ENCODE data around the gene KDM4B.

Gene KDM4B

DNA sequence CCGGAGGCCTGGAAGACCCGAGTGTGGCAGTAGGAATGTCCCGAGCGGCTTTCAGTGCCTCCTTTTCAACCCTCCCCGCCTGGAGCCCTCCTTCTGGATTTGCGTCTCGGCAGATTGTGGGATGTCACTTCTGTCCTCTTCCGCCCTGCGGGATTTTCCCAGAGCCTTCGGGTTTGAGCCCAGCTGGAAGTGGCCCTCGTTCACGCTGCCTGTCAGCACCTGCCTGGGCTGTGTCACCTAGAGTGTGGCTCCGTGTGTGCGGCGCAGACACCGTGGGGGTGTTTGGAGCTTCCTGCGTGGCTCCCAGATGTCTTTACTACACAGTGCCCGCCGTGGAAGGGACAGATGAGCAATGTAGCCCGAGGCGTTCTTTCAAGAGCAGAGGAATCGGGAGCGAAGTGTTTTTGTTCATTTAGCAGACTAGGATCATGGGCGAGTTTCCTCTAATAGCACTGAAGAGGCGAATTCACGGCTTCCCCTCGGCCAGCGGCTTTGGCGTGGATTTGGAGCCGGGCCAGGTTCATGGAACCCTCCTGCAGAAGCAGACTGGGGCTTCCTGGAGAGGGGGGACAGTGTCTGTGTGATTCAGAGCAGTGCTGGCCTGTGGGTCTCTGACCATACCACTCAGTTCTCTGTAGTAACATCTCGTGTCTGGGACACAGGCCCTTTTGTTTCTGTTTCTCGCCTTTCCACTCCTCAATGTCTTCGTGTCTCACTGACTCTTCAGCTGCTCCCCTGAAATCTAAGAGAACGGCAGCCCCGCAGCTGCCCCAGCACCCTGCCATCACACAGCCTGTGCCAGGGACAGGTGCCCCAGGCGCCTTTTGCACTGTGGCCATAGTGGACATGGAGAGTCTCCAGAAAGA is 68.0 kb downstream of the KDM4B start:
- Histone ChIP-seq H3K4me3 (ENCODE audit: low read length) (peak overlapping the region; percentile 30), H3K9ac (ENCODE audit: low read length) (no peak overlapping the region), H3K4me1 (ENCODE audit: control insufficient read depth, insufficient read depth, low read length) (peaks cover 18% of the 10 kb centered on the region), H3K27ac (ENCODE audit: low read depth, low read length) (peak overlapping the region; percentile 55), H3K27me3 (ENCODE audit: control insufficient read depth, insufficient read depth, low read length) (no peaks in the 10 kb centered on the region), H3K36me3 (ENCODE audit: control insufficient read depth, insufficient read depth, low read length) (peaks cover 15% of the 10 kb centered on the region)

DNA sequence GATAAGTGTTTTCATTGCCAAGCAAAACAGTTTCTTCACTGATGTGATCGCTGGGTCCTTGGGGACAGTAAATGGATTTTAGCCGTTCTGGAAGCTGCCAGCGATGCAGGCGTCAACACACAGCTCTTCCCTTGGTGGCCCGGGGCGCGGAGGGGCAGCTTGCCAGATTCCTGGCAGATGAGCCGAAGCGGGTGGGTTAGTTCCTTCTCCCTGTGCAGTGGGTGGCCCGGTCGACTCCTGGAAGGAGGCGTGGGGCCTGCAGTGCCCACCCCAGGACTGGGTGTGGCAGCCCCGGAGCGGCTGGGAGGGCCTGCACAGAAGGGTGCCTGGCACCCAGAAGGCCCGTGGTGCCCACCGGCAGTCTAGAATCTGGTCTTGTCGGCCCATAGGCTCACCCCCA is 69.0 kb downstream of the KDM4B start:
- peaks cover 18% of the 10 kb centered on the region for H3K4me1 ChIP-seq (ENCODE audit: control insufficient read depth, insufficient read depth, low read length)
- peaks cover 15% of the 10 kb centered on the region for H3K36me3 ChIP-seq (ENCODE audit: control insufficient read depth, insufficient read depth, low read length)
- no peak overlapping the region for H3K4me3 ChIP-seq (ENCODE audit: low read length)
- H3K27me3 ChIP-seq (ENCODE audit: control insufficient read depth, insufficient read depth, low read length): no peaks in the 10 kb centered on the region
- no peak overlapping the region for H3K27ac ChIP-seq (ENCODE audit: low read depth, low read length)
- no peak overlapping the region for H3K9ac ChIP-seq (ENCODE audit: low read length)

DNA sequence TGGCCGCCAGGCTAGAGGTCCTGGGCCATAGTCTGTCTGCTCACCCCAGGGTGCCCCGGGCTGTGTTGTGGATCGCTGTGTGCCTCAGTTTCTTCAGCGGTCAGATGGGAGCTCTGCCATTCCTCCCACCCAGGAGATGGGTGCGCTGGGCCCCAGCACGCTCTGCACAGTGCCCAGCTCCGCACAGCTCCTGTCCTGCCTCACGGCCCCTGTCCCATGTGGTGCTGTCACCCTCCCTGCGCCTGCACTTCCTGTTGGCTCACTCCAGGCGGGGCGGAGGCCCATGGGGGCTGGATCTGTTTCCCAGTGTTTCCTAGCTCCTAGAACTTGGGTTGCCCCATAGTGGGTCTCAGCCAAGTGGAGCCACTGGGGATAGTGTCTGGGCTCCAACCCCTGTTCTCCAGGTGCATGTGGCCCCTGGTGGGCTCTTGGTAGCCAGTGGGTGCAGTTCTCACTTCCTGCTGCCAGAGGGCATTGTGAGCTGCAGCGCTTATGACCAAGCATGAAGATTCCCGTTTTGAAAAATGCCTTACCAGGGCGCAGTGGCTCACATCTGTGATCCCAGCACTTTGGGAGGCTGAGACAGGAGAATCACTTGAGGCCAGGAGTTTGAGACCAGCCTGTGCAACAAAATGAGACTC is 69.8 kb downstream of the KDM4B start:
- H3K27ac ChIP-seq (ENCODE audit: low read depth, low read length): no peak overlapping the region
- H3K4me3 ChIP-seq (ENCODE audit: low read length): no peak overlapping the region
- H3K9ac ChIP-seq (ENCODE audit: low read length): no peak overlapping the region
- H3K4me1 ChIP-seq (ENCODE audit: control insufficient read depth, insufficient read depth, low read length): peaks cover 18% of the 10 kb centered on the region
- peaks cover 15% of the 10 kb centered on the region for H3K36me3 ChIP-seq (ENCODE audit: control insufficient read depth, insufficient read depth, low read length)
- no peaks in the 10 kb centered on the region for H3K27me3 ChIP-seq (ENCODE audit: control insufficient read depth, insufficient read depth, low read length)

DNA sequence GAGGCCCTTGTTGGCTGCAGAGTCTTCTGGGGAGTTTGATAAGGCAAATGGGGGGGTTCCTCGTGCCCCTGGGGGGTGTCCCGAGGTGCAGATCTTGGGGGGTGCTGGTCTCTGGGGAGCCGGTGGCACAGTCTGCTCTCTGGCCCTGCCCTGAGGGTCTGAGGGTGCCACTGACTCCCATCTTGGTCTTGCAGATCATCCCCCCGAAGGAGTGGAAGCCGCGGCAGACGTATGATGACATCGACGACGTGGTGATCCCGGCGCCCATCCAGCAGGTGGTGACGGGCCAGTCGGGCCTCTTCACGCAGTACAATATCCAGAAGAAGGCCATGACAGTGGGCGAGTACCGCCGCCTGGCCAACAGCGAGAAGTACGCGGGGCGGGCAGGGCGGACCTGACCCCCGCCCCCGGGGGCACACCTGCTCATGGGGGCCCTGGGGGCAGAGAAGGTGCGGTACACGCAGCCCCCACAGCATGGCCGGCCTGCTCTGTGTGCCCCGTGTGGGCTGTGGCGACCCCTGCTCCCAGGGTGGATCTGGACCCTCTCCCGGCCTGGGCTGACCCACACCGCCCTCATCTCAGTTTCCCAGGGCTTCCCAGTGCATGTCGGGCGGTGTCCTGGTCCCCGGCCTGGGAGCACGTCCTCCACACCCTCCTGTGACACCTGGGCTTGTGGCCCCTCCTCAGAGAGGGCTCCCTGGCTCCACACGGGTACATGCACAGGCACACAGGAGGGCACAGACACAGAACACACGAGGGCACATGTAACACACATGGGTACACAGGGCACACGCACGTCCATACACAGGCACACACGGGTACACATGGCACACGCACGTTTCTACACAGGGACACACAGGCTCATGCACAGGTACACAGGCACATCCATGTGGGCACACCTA is 71.0 kb downstream of the KDM4B start:
- Histone ChIP-seq H3K4me3 (ENCODE audit: low read length) (no peak overlapping the region), H3K9ac (ENCODE audit: low read length) (no peak overlapping the region), H3K4me1 (ENCODE audit: control insufficient read depth, insufficient read depth, low read length) (peaks cover 17% of the 10 kb centered on the region), H3K36me3 (ENCODE audit: control insufficient read depth, insufficient read depth, low read length) (peaks cover 10% of the 10 kb centered on the region), H3K27me3 (ENCODE audit: control insufficient read depth, insufficient read depth, low read length) (no peaks in the 10 kb centered on the region), H3K27ac (ENCODE audit: low read depth, low read length) (no peak overlapping the region)

DNA sequence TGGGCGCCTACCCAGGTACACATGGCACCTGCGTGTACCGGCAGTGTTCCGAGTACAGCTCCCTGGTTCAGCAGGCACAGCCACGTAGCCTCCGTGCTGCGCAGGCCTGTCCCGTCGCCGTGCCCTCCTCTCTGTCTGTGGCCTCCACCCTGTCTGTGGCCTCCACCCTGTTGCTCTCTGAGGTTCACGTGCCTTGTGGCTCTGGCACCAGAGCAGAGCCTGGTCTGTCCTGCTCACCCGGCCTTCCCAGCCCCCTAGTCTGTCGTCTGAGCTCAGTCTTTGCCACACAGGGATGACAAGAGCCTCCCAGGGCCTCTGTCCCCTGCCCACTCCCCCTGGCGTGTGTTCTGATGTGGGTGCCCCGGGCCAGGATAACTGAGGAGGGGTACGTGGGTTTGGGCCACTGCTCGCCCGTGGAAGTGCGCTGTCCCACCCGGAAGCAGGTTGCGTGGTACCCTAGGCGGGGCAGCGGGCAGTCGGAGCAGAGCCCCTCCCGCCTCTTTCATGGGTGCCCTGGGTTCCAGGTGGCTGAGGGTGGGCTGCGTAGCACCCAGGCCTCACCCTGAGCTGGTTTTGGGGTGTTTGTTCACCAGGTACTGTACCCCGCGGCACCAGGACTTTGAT is 71.7 kb downstream of the KDM4B start:
- H3K9ac ChIP-seq (ENCODE audit: low read length): no peak overlapping the region
- no peaks in the 10 kb centered on the region for H3K27me3 ChIP-seq (ENCODE audit: control insufficient read depth, insufficient read depth, low read length)
- H3K36me3 ChIP-seq (ENCODE audit: control insufficient read depth, insufficient read depth, low read length): peaks cover 6% of the 10 kb centered on the region
- no peak overlapping the region for H3K4me3 ChIP-seq (ENCODE audit: low read length)
- no peak overlapping the region for H3K27ac ChIP-seq (ENCODE audit: low read depth, low read length)
- H3K4me1 ChIP-seq (ENCODE audit: control insufficient read depth, insufficient read depth, low read length): peaks cover 10% of the 10 kb centered on the region

DNA sequence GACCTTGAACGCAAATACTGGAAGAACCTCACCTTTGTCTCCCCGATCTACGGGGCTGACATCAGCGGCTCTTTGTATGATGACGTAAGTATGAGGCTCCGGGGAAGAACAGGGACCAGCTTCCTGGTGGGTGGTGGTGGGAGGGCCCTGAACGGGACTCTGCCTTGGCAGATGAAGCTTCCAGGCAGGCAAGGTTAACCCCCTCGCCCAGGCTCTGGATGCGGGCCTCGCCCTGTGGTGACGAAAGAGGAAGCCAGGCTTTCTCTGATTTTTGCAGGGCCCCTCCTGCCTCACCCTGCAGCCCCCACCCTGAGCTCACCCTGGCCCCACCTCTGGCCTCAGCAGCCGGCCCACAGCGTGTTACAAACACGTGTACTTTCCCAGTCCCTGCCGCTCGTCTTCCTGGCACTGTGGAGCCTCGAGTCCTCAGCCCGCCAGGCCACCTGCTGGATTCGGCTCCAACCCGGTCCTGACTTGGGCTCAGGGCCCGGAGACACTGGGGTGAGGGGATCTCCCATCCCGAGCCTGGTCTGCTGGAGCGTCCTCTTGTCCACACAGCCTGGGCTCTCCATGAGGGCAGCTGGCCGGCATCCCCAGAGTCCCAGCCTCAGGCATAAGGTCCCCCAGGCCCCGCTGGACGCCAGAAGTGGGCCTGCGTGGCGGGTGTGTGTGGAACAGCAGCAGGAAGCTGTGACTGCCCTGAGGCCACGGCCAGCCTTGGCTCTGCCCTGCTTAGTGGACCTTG is 72.4 kb downstream of the KDM4B start:
- Histone ChIP-seq H3K9ac (ENCODE audit: low read length) (no peak overlapping the region), H3K27ac (ENCODE audit: low read depth, low read length) (no peak overlapping the region), H3K36me3 (ENCODE audit: control insufficient read depth, insufficient read depth, low read length) (peaks cover 6% of the 10 kb centered on the region), H3K4me1 (ENCODE audit: control insufficient read depth, insufficient read depth, low read length) (peaks cover 8% of the 10 kb centered on the region), H3K4me3 (ENCODE audit: low read length) (no peak overlapping the region), H3K27me3 (ENCODE audit: control insufficient read depth, insufficient read depth, low read length) (no peaks in the 10 kb centered on the region)

DNA sequence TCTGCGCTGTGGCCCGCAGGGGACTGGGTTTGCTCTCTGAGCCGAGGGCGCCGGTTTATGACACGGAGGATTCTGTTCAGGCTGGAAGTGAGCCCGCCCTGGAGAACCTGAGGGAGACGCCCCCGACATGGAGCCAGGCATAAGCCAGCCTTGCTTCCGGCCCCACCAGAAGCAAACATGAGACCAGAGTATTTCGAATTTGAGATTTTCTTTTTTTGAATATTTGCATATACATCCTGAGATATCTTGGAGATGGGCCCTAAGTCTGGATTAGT is 72.9 kb downstream of the KDM4B start:
- H3K4me3 ChIP-seq (ENCODE audit: low read length): no peak overlapping the region
- H3K27me3 ChIP-seq (ENCODE audit: control insufficient read depth, insufficient read depth, low read length): no peaks in the 10 kb centered on the region
- H3K4me1 ChIP-seq (ENCODE audit: control insufficient read depth, insufficient read depth, low read length): peaks cover 6% of the 10 kb centered on the region
- H3K27ac ChIP-seq (ENCODE audit: low read depth, low read length): no peak overlapping the region
- H3K9ac ChIP-seq (ENCODE audit: low read length): no peak overlapping the region
- H3K36me3 ChIP-seq (ENCODE audit: control insufficient read depth, insufficient read depth, low read length): peaks cover 6% of the 10 kb centered on the region

DNA sequence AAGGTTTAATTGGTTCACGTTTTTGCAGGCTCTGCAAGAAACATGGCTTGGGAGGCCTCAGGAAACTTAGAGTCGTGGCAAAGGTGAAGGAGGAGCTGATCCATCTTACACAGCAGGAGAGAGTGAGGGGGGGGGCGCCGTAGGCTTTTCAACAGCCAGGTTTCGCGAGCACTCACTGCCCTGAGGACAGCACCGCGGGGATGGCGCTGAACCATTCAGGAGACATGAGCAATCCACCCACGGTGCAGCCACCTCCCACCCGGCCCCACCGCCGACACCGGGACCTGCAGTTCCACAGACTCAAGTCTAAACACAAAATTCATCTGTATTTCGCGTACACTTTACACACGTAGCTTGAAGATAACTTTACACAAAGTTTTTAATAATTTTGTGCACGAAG is 73.6 kb downstream of the KDM4B start:
- Histone ChIP-seq H3K4me3 (ENCODE audit: low read length) (no peak overlapping the region), H3K4me1 (ENCODE audit: control insufficient read depth, insufficient read depth, low read length) (peaks cover under 1% of the 10 kb centered on the region), H3K27ac (ENCODE audit: low read depth, low read length) (no peak overlapping the region), H3K27me3 (ENCODE audit: control insufficient read depth, insufficient read depth, low read length) (no peaks in the 10 kb centered on the region), H3K9ac (ENCODE audit: low read length) (no peak overlapping the region), H3K36me3 (ENCODE audit: control insufficient read depth, insufficient read depth, low read length) (peaks cover 8% of the 10 kb centered on the region)

DNA sequence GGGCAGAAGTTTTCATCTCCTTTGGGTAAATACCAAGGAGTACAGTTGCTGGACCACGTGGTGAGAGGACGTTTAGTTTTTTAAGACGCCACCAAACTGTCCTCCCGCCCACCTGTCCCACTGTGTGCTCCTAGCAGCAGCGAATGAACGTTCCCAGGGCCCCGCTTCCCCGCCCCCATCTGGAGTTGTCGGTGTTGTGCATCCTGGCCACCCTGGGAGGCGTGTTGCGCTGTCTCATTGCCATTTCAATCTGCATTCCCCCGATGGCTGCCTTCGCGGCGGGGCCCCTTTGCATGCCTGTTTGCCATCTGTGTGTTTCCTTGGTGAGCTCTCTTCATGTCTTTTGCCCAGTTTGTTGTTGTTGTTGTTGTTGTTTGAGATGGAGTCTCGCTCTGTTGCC is 76.1 kb downstream of the KDM4B start:
- Histone ChIP-seq H3K27ac (ENCODE audit: low read depth, low read length) (no peak overlapping the region), H3K27me3 (ENCODE audit: control insufficient read depth, insufficient read depth, low read length) (no peaks in the 10 kb centered on the region), H3K9ac (ENCODE audit: low read length) (no peak overlapping the region), H3K4me1 (ENCODE audit: control insufficient read depth, insufficient read depth, low read length) (peaks cover 4% of the 10 kb centered on the region), H3K4me3 (ENCODE audit: low read length) (no peak overlapping the region), H3K36me3 (ENCODE audit: control insufficient read depth, insufficient read depth, low read length) (peaks cover 8% of the 10 kb centered on the region)

DNA sequence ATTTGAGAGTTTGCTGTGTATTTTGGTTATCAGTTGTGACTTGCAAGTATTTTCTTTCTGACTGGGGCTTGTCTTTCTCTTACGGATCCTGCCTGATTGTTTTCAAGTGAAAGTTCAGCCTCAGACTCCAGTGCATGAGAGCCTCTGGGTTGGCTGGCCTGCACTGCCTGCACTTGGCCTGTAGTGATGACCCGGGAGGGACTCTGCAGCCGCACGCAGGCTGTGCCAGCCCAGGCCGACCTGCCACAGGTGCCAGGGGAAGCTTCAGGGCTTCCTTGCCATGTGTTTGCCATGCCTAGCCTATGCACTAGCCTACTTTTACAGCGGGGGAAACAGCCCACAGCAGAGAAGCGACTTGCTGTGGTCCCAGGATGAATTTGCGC is 77.0 kb downstream of the KDM4B start:
- Histone ChIP-seq H3K9ac (ENCODE audit: low read length) (no peak overlapping the region), H3K4me1 (ENCODE audit: control insufficient read depth, insufficient read depth, low read length) (peaks cover 4% of the 10 kb centered on the region), H3K4me3 (ENCODE audit: low read length) (no peak overlapping the region), H3K27me3 (ENCODE audit: control insufficient read depth, insufficient read depth, low read length) (no peaks in the 10 kb centered on the region), H3K27ac (ENCODE audit: low read depth, low read length) (no peak overlapping the region), H3K36me3 (ENCODE audit: control insufficient read depth, insufficient read depth, low read length) (peaks cover 2% of the 10 kb centered on the region)

DNA sequence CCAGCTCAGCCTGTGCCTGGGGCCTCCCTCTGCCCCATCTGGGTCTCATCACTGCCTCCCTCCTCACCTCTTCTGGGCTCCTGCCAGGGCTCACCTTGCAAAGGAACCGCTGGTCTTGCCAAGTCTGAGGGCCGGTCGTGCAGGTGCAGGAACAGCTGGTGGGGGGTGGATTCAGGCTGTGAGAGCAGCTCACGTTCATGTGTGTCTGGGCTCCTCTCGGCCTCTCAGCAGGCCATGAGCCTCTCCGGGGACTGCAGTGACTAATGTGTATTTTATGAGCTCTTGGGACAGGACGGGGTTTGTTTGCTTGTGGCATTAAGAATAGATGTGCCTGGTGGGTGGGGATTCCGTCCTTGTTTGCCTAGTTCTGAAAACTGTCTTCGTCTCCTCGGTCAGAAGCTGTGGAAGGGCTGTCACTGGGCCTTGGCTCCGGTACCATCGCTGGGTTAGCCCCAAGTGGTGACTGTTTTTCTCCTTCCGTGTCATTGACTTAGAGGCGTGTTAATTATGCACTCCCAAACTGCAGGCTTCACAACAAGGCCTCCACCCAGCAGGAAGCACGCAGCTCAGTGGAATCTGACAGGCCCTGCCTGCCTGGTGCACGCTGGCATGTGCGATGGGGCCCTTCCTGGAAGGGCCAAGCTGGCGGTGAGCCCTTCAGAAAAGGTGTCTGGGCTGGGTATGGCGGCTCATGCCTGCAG is 77.6 kb downstream of the KDM4B start:
- H3K4me3 ChIP-seq (ENCODE audit: low read length): no peak overlapping the region
- no peak overlapping the region for H3K27ac ChIP-seq (ENCODE audit: low read depth, low read length)
- H3K9ac ChIP-seq (ENCODE audit: low read length): no peak overlapping the region

More for the DNA sequence above, 77.6 kb downstream of the KDM4B start:
- Histone ChIP-seq H3K36me3 (ENCODE audit: control insufficient read depth, insufficient read depth, low read length) (peaks cover 2% of the 10 kb centered on the region), H3K27me3 (ENCODE audit: control insufficient read depth, insufficient read depth, low read length) (no peaks in the 10 kb centered on the region), H3K4me1 (ENCODE audit: control insufficient read depth, insufficient read depth, low read length) (peaks cover 4% of the 10 kb centered on the region)

Measured in rectal smooth muscle tissue (tissue), 1 donor.